H1 (cell line): ENCODE measurements around the gene EFNA3. TPM values are rescaled to one million over a fixed set of nuclear protein-coding genes. Genes with fewer than 3 reads are reported as not detected.

Experiments used
- CTCF ChIA-PET: fragments of 300-600 bp; sonication (Branson Sonifier 250); formaldehyde crosslinking; loops from one replicate; lab custom pipeline; 2021; ENCODE audit not compliant: partially characterized antibody; lab: Charles Lee
- POLR2A ChIA-PET: fragments of 300-600 bp; sonication (Branson Sonifier 250); formaldehyde crosslinking; loops from one replicate; lab custom pipeline; 2021; ENCODE audit warnings: inconsistent platforms; ENCODE audit not compliant: partially characterized antibody; lab: Charles Lee
- DNase-seq, 2 experiments: peaks; one replicate each; pipeline versions ENCODE4 v3.0.0 to v3.0.0-alpha.2; 2010 to 2022; ENCODE audit warnings: low spot score in 2 of 2, low read depth in 1 of 2, mixed read lengths in 1 of 2
- FAIRE-seq: peaks from 2 replicates; lab custom pipeline; 2011; peaks lifted over from hg19 to GRCh38; lab: Jason Lieb, UNC
- H2AFZ ChIP-seq: 2 replicates; pipeline ENCODE4 v1.8.1; 2012; ENCODE audit warnings: low read length, inconsistent platforms
- H2AK5ac ChIP-seq: 2 replicates; pipeline ENCODE4 v1.6.1; 2013; ENCODE audit warnings: low read depth, low read length
- H2BK120ac ChIP-seq: replicated peaks from 2 replicates; pipeline ENCODE3; 2013; ENCODE audit warnings: low read depth, low read length, inconsistent platforms
- H2BK12ac ChIP-seq: 2 replicates; pipeline ENCODE4 v1.6.1; 2013; ENCODE audit warnings: low read depth, low read length
- H2BK15ac ChIP-seq: 2 replicates; pipeline ENCODE4 v1.6.1; 2013; ENCODE audit warnings: low read length
- H2BK20ac ChIP-seq: 2 replicates; pipeline ENCODE4 v1.6.1; 2013; ENCODE audit warnings: low read length
- H2BK5ac ChIP-seq: 2 replicates; pipeline ENCODE4 v1.6.1; 2013; ENCODE audit warnings: low read depth, low read length
- H3K14ac ChIP-seq: 2 replicates; pipeline ENCODE4 v1.6.1; 2013; ENCODE audit warnings: inconsistent platforms; ENCODE audit not compliant: insufficient read length
- H3K18ac ChIP-seq: 2 replicates; pipeline ENCODE4 v1.6.1; 2013; ENCODE audit warnings: low read length; ENCODE audit errors: extremely low read depth
- H3K23ac ChIP-seq: 2 replicates; pipeline ENCODE4 v1.6.1; 2013; ENCODE audit warnings: inconsistent platforms; ENCODE audit not compliant: insufficient read length
- H3K23me2 ChIP-seq: 2 replicates; pipeline ENCODE4 v1.6.1; 2013; ENCODE audit warnings: low read depth, low read length
- H3K27ac ChIP-seq: 2 replicates; pipeline ENCODE4 v1.6.1; 2011; ENCODE audit warnings: low read depth, low read length, inconsistent platforms
- H3K27me3 ChIP-seq, 4 experiments: replicated peaks in 1 of 4; 1 replicate in 1 of 4; 2 replicates in 3 of 4; pipeline versions ENCODE4 v1.6.1 to v1.8.1; 2011 to 2013; ENCODE audit warnings: low read length in 3 of 4, mild to moderate bottlenecking in 3 of 4, inconsistent platforms in 2 of 4, mixed read lengths in 2 of 4, moderate library complexity in 1 of 4; ENCODE audit not compliant: control insufficient read depth in 3 of 4, insufficient read depth in 3 of 4; ENCODE audit errors: extremely low read depth in 1 of 4
- H3K36me3 ChIP-seq, 4 experiments: 2 replicates each; pipeline versions ENCODE4 v1.6.1 to v1.8.1; 2011 to 2013; ENCODE audit warnings: mild to moderate bottlenecking in 4 of 4, low read length in 3 of 4, moderate library complexity in 2 of 4, control low read depth in 1 of 4, inconsistent platforms in 1 of 4; ENCODE audit not compliant: insufficient read depth in 4 of 4, control insufficient read depth in 2 of 4
- H3K4ac ChIP-seq: replicated peaks from 2 replicates; pipeline ENCODE3; 2013; ENCODE audit warnings: low read length, low read depth, mixed read lengths, inconsistent platforms; ENCODE audit not compliant: insufficient read length
- H3K4me1 ChIP-seq, 4 experiments: replicated peaks in 1 of 4; 1 replicate in 1 of 4; 2 replicates in 3 of 4; pipeline versions ENCODE4 v1.6.1 to v1.8.1; 2011 to 2013; ENCODE audit warnings: low read length in 3 of 4, inconsistent platforms in 2 of 4, mixed read lengths in 1 of 4; ENCODE audit not compliant: insufficient read depth in 4 of 4, control insufficient read depth in 3 of 4
- H3K4me2 ChIP-seq, 2 experiments: 2 replicates each; pipeline versions ENCODE4 v1.6.1 to v1.8.1; 2011 to 2013; ENCODE audit warnings: low read depth in 2 of 2, low read length in 2 of 2, control low read depth in 1 of 2, inconsistent platforms in 1 of 2, mild to moderate bottlenecking in 1 of 2; ENCODE audit not compliant: insufficient read depth in 1 of 2
- H3K4me3 ChIP-seq, 4 experiments: fragments of 200-600, 300-600 bp in 1 of 4; sonication (generic), shearing (Covaris generic), sonication (Bioruptor Twin) in 1 of 4; 2 replicates each; pipeline versions ENCODE4 v1.5.1 to v1.8.1; 2011 to 2016; ENCODE audit warnings: low read length in 4 of 4, low read depth in 3 of 4, control low read depth in 2 of 4, inconsistent platforms in 2 of 4, mild to moderate bottlenecking in 2 of 4, mixed read lengths in 1 of 4, moderate library complexity in 1 of 4; ENCODE audit not compliant: insufficient read depth in 2 of 4; ENCODE audit errors: extremely low read depth in 1 of 4
- H3K56ac ChIP-seq: replicated peaks from 2 replicates; pipeline ENCODE3; 2013; ENCODE audit warnings: low read depth, mild to moderate bottlenecking, mixed read lengths, low read length, inconsistent platforms; ENCODE audit not compliant: insufficient read length
- H3K79me1 ChIP-seq: 2 replicates; pipeline ENCODE4 v1.6.1; 2013; ENCODE audit warnings: low read depth, low read length, control low read depth
- H3K79me2 ChIP-seq, 2 experiments: 2 replicates each; pipeline versions ENCODE4 v1.6.1 to v1.8.1; 2012 to 2013; ENCODE audit warnings: low read length in 2 of 2, mild to moderate bottlenecking in 2 of 2, inconsistent platforms in 1 of 2; ENCODE audit not compliant: insufficient read depth in 2 of 2, control insufficient read depth in 1 of 2
- H3K9ac ChIP-seq, 4 experiments: replicated peaks in 1 of 4; 1 replicate in 1 of 4; 2 replicates in 3 of 4; pipeline versions ENCODE4 v1.6.1 to v1.8.1; 2011 to 2013; ENCODE audit warnings: low read depth in 3 of 4, low read length in 3 of 4, control low read depth in 2 of 4, mild to moderate bottlenecking in 2 of 4, moderate library complexity in 2 of 4, inconsistent platforms in 1 of 4; ENCODE audit errors: extremely low read depth in 1 of 4
- H3K9me3 ChIP-seq, 2 experiments: 2 replicates each; pipeline versions ENCODE4 v1.6.1 to v1.8.1; 2012 to 2013; ENCODE audit warnings: mild to moderate bottlenecking in 2 of 2, moderate library complexity in 2 of 2, control low read depth in 1 of 2, inconsistent platforms in 1 of 2, low read depth in 1 of 2, low read length in 1 of 2, mixed read lengths in 1 of 2; ENCODE audit not compliant: insufficient read depth in 2 of 2
- H4K20me1 ChIP-seq, 2 experiments: replicated peaks in 1 of 2; 2 replicates each; pipeline versions ENCODE3 to v1.8.1; 2011 to 2013; ENCODE audit warnings: inconsistent platforms in 2 of 2, low read length in 2 of 2, mild to moderate bottlenecking in 1 of 2; ENCODE audit not compliant: insufficient read depth in 2 of 2, control insufficient read depth in 1 of 2
- H4K5ac ChIP-seq: 2 replicates; pipeline ENCODE4 v1.6.1; 2013; ENCODE audit warnings: low read length, low read depth, mixed read lengths, inconsistent platforms; ENCODE audit not compliant: insufficient read length
- H4K8ac ChIP-seq: 2 replicates; pipeline ENCODE4 v1.8.0; 2013; ENCODE audit warnings: mild to moderate bottlenecking, moderate library complexity, low read length, inconsistent platforms; ENCODE audit not compliant: insufficient read depth; ENCODE audit errors: extremely low read depth
- H4K91ac ChIP-seq: replicated peaks from 2 replicates; pipeline ENCODE3; 2013; ENCODE audit warnings: low read length, mixed read lengths, inconsistent platforms; ENCODE audit not compliant: insufficient read length
- BACH1 ChIP-seq: IDR thresholded peaks from 2 replicates; pipeline ENCODE4 v1.6.1; 2012; ENCODE audit warnings: low read length, improper control_type of control experiment
- EP300 ChIP-seq, 2 experiments: IDR thresholded peaks; 1 replicate in 1 of 2; 2 replicates in 1 of 2; pipeline ENCODE4 v1.6.1; 2011 to 2012; ENCODE audit warnings: low read depth in 2 of 2, low read length in 2 of 2, mild to moderate bottlenecking in 2 of 2, borderline replicate concordance in 1 of 2, inconsistent platforms in 1 of 2, moderate library complexity in 1 of 2
- KDM4A ChIP-seq: IDR thresholded peaks from one replicate; pipeline ENCODE4 v1.7.1; 2012; ENCODE audit warnings: low read depth, mild to moderate bottlenecking, moderate library complexity, low read length, inconsistent platforms; ENCODE audit not compliant: severe bottlenecking
- MAX ChIP-seq: IDR thresholded peaks from 2 replicates; pipeline ENCODE4 v1.6.1; 2012; ENCODE audit warnings: inconsistent platforms
- POLR2A ChIP-seq, 2 experiments: IDR thresholded peaks; 1 replicate in 1 of 2; 2 replicates in 1 of 2; pipeline ENCODE4 v1.6.1; 2011; ENCODE audit warnings: low read depth in 2 of 2, low read length in 2 of 2, mild to moderate bottlenecking in 2 of 2; ENCODE audit errors: control extremely low read depth in 1 of 2
- POLR2AphosphoS5 ChIP-seq: IDR thresholded peaks from 2 replicates; pipeline ENCODE4 v1.6.1; 2011; ENCODE audit warnings: low read depth, low read length
- SIN3A ChIP-seq, 2 experiments: IDR thresholded peaks in 1 of 2; conservative IDR thresholded peaks in 1 of 2; 2 replicates each; pipeline ENCODE4 v1.6.1; 2011 to 2012; ENCODE audit warnings: low read length in 2 of 2, improper control_type of control experiment in 1 of 2, low read depth in 1 of 2, mild to moderate bottlenecking in 1 of 2
- SP4 ChIP-seq: IDR thresholded peaks from 2 replicates; pipeline ENCODE4 v1.6.1; 2012; ENCODE audit warnings: low read length, inconsistent platforms
- TAF1 ChIP-seq: IDR thresholded peaks from 2 replicates; pipeline ENCODE4 v1.6.1; 2011; ENCODE audit warnings: mild to moderate bottlenecking, low read depth, low read length
- TAF7 ChIP-seq: optimal IDR thresholded peaks from 2 replicates; pipeline ENCODE3; 2011; ENCODE audit warnings: low read depth, mild to moderate bottlenecking, inconsistent platforms, low read length, moderate library complexity, borderline replicate concordance
- YY1 ChIP-seq: IDR thresholded peaks from 2 replicates; pipeline ENCODE4 v1.6.1; 2011; ENCODE audit warnings: low read depth, mild to moderate bottlenecking, low read length
- WGBS, 2 experiments: shearing (Covaris generic) in 1 of 2; methylation state at CpG; one replicate each; pipeline versions ENCODE4 v1.1.6 to v1.1.7; 2013 to 2015; ENCODE audit warnings: low lambda C conversion rate in 2 of 2, mixed read lengths in 2 of 2, inconsistent platforms in 1 of 2, low coverage in 1 of 2, missing lambda C conversion rate in 1 of 2; ENCODE audit not compliant: insufficient replicate concordance in 2 of 2, insufficient coverage in 1 of 2, insufficient read length in 1 of 2; ENCODE audit errors: extremely low coverage in 1 of 2, missing lambda C conversion rate in 1 of 2; 5-methylcytosine and 5-hydroxymethylcytosine counted together
- polyA plus RNA-seq, 7 experiments: library from polyadenylated mRNA; depleted of rRNA in 3 of 7; stranded (reverse) in 5 of 7; unstranded in 2 of 7; fragments of >200 nt in 5 of 7; fragments of 200-250 nt in 2 of 7; gene quantifications; 1 replicate in 5 of 7; 2 replicates in 1 of 7; 4 replicates in 1 of 7; pipeline versions ENCODE4 v1.2.1 to v1.2.3, GENCODE V29; 2011 to 2013; ENCODE audit warnings: missing spikeins in 2 of 7, mixed read lengths in 2 of 7
- total RNA-seq: library from RNA; stranded (reverse); fragmentation: NEBNext Ultra II Directional; extraction: Animal tissue kit (Norgen Biotek cat#: 25700); gene quantifications from 2 replicates; pipeline ENCODE4 v1.2.1, GENCODE V29; 2021

The EFNA3 gene
- total and polyA plus RNA-seq, 2 of the 8 experiments (the other 6 are each of a cell fraction or from before 2014, with no cell fraction given): 10.8 to 13.8 TPM

DNA sequence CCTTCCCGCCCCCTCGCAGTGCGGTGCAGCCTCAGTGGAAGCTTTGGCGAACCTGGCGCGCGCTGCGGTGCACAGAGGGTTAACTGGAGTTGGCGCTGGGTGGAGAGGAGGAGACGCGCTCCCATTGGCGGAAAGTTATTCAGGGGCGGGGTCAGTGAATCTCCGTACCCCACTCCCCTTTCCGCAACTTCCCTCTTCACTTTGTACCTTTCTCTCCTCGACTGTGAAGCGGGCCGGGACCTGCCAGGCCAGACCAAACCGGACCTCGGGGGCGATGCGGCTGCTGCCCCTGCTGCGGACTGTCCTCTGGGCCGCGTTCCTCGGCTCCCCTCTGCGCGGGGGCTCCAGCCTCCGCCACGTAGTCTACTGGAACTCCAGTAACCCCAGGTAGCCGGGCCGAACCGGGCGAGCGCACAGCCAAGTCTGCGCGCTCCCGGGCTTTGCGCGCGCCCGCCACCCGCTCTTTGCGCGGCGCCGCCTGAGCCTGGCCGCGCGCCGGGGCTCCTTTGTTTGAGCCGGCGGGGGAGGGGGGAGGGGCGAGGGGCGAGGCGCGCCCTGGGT is 15.0 kb upstream of the EFNA3 start, which contains the start of gene EFNA4:
Gene EFNA4 (plus strand): TSS at position 191 of the 561 bp plus-strand sequence. CDS start 84 bp downstream, at position 275.
- Histone ChIP-seq H3K23me2 (peaks cover 15% of the 10 kb centered on the region), H4K5ac (peak within 1 kb of the TSS; percentile 68), H3K79me2 (peaks cover 0 to 15% of the 10 kb centered on the region in 2 experiments; a peak in 2 of 4 replicates), H2BK15ac (peak within 1 kb of the TSS; percentile 88; the same call in 1 of the 2 replicates), H3K14ac (no peak within 1 kb of the TSS), H3K4me2 (peak within 1 kb of the TSS; percentile 68 to 97), H2BK120ac (no peak within 1 kb of the TSS), H3K4me3 (peak within 1 kb of the TSS; percentile 63 to 85 (median 82)), H4K20me1 (peaks cover 2 to 12% of the 10 kb centered on the region in 2 experiments), H2BK12ac (peak within 1 kb of the TSS; percentile 55; the same call in 1 of the 2 replicates), H4K8ac (peak within 1 kb of the TSS; percentile 72), H3K18ac (peak within 1 kb of the TSS; percentile 98), H3K4me1 (peaks cover 0 to 19% (median 6%) of the 10 kb centered on the region in 4 experiments; a peak in 5 of 7 replicates), H2BK5ac (peak within 1 kb of the TSS; percentile 82; the same call in 1 of the 2 replicates), H2AK5ac (no peak within 1 kb of the TSS), H3K9ac (peak within 1 kb of the TSS; percentile 72 to 83 (median 74)), H3K27ac (peak within 1 kb of the TSS; percentile 77; the same call in 1 of the 2 replicates), H2AFZ (no peak within 1 kb of the TSS), H4K91ac (peak within 1 kb of the TSS; percentile 70), H3K36me3 (peaks cover 0 to 7% (median 3%) of the 10 kb centered on the region in 4 experiments; a peak in 4 of 8 replicates), H3K56ac (peak within 1 kb of the TSS; percentile 87), H3K4ac (no peak within 1 kb of the TSS), H3K23ac (no peak within 1 kb of the TSS), H2BK20ac (0 out of 2 replicates have a peak within 1 kb of the TSS, but pooled peaks have one; percentile 72), H3K27me3 (peaks cover 0 to 4% (median 1%) of the 10 kb centered on the region in 4 experiments; a peak in 2 of 7 replicates), H3K9me3 (no peaks in the 10 kb centered on the region), H3K79me1 (no peaks in the 10 kb centered on the region)
- DNase-seq (peak in 1 of 2 experiments; percentile 94), FAIRE-seq (peak; percentile 82)
- CTCF ChIA-PET: interaction anchor here (0.6 to 33.9 kb wide), 16 partner anchors 1 to 123 kb away, joined by 3 to 907 read pairs (median 7); partner anchors contain the start of genes ADAM15, EFNA3, EFNA4 and KRTCAP2
- 2% methylated on average over 51 of the region's 57 CpGs; no CpG with 5 or more reads in 1 of the 2 experiments for WGBS, 2 experiments
- POLR2A ChIA-PET: interaction anchor here (0.7 to 4.6 kb wide), 22 partner anchors 9 to 132 kb away, joined by 3 to 21 read pairs (median 4); partner anchors contain the start of genes ADAM15, EFNA3, FLAD1 and KRTCAP2
- TF ChIP-seq KDM4A: peak; percentile 87
- no peak for TF ChIP-seq YY1
- TF ChIP-seq TAF1: peak; percentile 73
- peak in 1 of 2 experiments; percentile 78; a peak in 2 of 3 replicates for TF ChIP-seq POLR2A (IDR thresholded peaks at IDR 0.05; ENCODE audit: control extremely low read depth in 1 of 2, low read depth in 2 of 2, low read length in 2 of 2)
- TF ChIP-seq BACH1: peak; percentile 8; the same call in 1 of the 2 replicates
- TF ChIP-seq TAF7: peak; percentile 76
- TF ChIP-seq SP4: peak; percentile 32; the same call in 1 of the 2 replicates
- TF ChIP-seq MAX: peak; percentile 27; the same call in 1 of the 2 replicates
- no peak for TF ChIP-seq EP300 (IDR thresholded peaks at IDR 0.05; ENCODE audit: borderline replicate concordance in 1 of 2, low read depth in 2 of 2, low read length in 2 of 2)
- TF ChIP-seq SIN3A (conservative IDR thresholded peaks at IDR 0.05 in 1 of 2, IDR thresholded peaks at IDR 0.05 in 1 of 2; ENCODE audit: low read depth in 1 of 2, low read length in 2 of 2): peak in 1 of 2 experiments; percentile 47; a peak in 1 of 4 replicates
- TF ChIP-seq POLR2AphosphoS5: peak; percentile 68; the same call in 1 of the 2 replicates
